ENCODE measurements around the gene SLC22A5. TPM values are rescaled to one million over a fixed set of nuclear protein-coding genes. Genes with fewer than 3 reads are reported as not detected.

The SLC22A5 gene
- total RNA-seq, 1 donor from 2014 or later, result 13.2 TPM

DNA sequence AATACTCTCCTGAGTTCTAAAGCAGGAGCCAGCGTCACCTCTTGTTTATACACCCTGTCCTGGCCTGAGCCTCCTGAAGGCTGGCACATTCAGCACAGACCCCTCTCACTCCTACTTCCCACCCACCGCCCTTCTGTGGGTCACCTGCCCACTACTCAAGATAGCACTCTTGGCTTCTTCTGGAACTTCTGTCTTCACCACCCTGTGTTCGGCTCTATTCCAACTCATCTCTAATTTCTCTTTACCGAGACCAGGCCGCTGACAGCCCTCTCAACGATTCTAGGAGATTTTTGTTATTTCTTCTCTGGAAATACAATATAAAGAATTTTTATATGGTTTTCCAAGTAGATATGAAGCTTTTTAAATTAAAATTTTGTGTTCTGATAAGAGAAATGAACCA, 63.6 kb downstream of the SLC22A5 start:
- TF ChIP-seq, protein P1, sequence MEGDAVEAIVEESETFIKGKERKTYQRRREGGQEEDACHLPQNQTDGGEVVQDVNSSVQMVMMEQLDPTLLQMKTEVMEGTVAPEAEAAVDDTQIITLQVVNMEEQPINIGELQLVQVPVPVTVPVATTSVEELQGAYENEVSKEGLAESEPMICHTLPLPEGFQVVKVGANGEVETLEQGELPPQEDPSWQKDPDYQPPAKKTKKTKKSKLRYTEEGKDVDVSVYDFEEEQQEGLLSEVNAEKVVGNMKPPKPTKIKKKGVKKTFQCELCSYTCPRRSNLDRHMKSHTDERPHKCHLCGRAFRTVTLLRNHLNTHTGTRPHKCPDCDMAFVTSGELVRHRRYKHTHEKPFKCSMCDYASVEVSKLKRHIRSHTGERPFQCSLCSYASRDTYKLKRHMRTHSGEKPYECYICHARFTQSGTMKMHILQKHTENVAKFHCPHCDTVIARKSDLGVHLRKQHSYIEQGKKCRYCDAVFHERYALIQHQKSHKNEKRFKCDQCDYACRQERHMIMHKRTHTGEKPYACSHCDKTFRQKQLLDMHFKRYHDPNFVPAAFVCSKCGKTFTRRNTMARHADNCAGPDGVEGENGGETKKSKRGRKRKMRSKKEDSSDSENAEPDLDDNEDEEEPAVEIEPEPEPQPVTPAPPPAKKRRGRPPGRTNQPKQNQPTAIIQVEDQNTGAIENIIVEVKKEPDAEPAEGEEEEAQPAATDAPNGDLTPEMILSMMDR (IDR thresholded peaks at IDR 0.05; ENCODE audit: insufficient read depth, low read length, poor library complexity, severe bottlenecking), result no peak
- H3K36me3 ChIP-seq (ENCODE audit: control insufficient read depth, insufficient read depth, low read length), result no peaks in the 10 kb centered on the region
- DNase-seq (ENCODE audit: low read depth), result no peak
- no peaks in the 10 kb centered on the region for H3K27me3 ChIP-seq (ENCODE audit: control insufficient read depth, insufficient read depth, low read length)
- H3K4me3 ChIP-seq (ENCODE audit: low read depth, low read length), result no peak overlapping the region

DNA sequence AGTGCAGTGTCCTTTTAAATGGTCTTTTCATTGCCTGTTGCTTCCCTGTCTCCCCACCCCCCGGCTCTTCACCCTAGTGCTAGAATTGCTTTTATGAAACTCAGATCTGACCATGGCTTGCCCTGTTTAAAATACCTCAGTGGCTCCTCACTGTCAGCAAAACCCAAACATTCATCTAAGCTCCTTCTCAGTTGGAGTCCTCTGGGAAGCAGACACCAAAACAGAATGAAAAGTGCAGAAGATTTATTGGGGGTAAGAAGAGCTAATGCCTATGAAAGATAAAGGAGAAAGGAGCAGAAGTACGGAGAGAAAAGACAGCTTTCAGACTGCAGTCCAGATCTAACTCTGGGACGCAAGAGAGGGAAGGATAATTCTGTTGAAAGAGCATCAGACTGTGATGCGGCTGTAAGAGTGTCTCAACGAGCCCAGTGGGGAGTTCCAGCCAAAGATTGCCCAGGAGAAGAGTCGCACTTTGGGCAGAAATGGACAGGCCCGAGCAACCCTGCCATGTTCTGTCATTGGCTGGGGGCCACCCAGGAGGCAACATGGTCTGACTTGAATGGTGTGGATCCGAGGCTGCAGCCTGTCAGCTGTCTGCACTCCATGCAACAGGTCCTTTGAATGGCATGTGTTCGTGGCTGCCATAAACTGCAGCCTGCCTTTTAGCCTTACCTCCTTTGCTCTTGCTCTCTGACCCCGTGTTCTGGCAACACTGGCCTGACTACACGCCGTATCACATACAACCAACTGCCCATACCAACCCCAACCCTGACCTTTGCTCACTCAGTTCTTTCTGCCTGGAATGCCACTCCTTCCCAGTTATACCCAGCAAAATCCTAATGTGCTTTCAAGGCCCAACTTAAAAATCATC, 65.1 kb downstream of the SLC22A5 start:
- TF ChIP-seq, protein P1 (IDR thresholded peaks at IDR 0.05; ENCODE audit: insufficient read depth, low read length, poor library complexity, severe bottlenecking), result no peak
- DNase-seq (ENCODE audit: low read depth), result no peak
- Histone ChIP-seq H3K36me3 (ENCODE audit: control insufficient read depth, insufficient read depth, low read length) (no peaks in the 10 kb centered on the region), H3K4me3 (ENCODE audit: low read depth, low read length) (no peak overlapping the region), H3K27me3 (ENCODE audit: control insufficient read depth, insufficient read depth, low read length) (no peaks in the 10 kb centered on the region)

DNA sequence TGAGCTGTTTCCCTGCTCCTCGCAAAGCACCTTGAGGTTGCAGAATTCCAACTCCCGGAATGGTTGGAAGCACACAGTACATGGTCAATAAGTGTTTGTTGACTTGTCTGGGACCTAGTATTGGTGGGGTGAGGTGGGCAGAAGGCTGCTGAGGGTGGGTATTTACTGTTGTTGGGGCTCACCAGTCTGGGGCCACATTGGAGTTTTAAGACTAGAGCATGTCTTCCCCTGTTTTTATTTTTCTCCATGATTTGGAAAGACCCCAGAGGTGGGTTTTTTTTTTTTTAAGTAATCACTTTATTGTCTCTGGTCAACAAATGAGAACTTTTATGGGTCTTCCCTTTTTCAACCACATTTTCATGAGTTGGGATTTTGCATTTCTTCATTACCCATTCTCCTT, 65.9 kb downstream of the SLC22A5 start:
- Histone ChIP-seq H3K4me3 (ENCODE audit: low read depth, low read length) (no peak overlapping the region), H3K36me3 (ENCODE audit: control insufficient read depth, insufficient read depth, low read length) (no peaks in the 10 kb centered on the region), H3K27me3 (ENCODE audit: control insufficient read depth, insufficient read depth, low read length) (no peaks in the 10 kb centered on the region)
- no peak for DNase-seq (ENCODE audit: low read depth)
- TF ChIP-seq, protein P1 (IDR thresholded peaks at IDR 0.05; ENCODE audit: insufficient read depth, low read length, poor library complexity, severe bottlenecking), result no peak

DNA sequence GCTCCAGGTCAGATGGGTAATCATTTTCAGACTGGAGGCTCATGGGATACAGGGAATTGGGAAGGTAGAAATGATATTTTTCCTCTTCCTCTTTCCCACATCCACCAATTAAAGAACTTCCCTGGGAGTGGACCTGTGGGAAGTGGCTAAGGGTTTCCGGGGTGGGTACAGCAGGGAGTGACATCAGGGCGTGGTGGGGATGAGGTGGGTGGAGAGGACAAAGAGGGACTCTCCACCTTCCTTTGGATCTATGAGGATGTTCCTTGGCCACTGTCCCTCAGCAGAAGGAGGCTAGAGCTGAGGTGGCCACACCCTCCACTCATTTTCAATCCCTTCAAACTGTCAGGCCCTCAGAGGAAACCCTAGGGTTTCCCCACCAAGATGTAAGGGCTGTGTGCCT, 66.4 kb downstream of the SLC22A5 start:
- TF ChIP-seq, protein P1 (IDR thresholded peaks at IDR 0.05; ENCODE audit: insufficient read depth, low read length, poor library complexity, severe bottlenecking), result no peak
- Histone ChIP-seq H3K27me3 (ENCODE audit: control insufficient read depth, insufficient read depth, low read length) (no peaks in the 10 kb centered on the region), H3K36me3 (ENCODE audit: control insufficient read depth, insufficient read depth, low read length) (no peaks in the 10 kb centered on the region), H3K4me3 (ENCODE audit: low read depth, low read length) (no peak overlapping the region)
- no peak for DNase-seq (ENCODE audit: low read depth)

DNA sequence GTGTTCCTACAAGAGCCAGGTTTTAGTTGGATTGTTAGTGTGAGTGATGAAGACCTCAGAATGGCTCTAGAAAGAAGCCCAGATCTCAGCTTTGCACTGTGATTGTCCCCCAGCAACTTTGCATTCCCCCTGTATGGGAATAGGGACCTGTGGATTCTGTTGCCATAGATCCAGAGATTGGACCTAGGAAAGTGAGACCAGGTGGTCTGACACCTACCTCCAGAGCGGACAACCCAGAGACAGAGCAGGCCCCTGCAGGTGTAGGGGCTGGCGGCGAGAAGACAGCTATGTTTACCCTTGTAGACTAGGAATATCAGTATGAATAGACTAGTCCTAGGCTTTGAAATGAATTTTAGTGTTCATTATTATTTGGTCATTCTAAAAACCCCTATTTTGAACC, 67.4 kb downstream of the SLC22A5 start:
- DNase-seq (ENCODE audit: low read depth), result no peak
- Histone ChIP-seq H3K4me3 (ENCODE audit: low read depth, low read length) (no peak overlapping the region), H3K36me3 (ENCODE audit: control insufficient read depth, insufficient read depth, low read length) (no peaks in the 10 kb centered on the region), H3K27me3 (ENCODE audit: control insufficient read depth, insufficient read depth, low read length) (no peaks in the 10 kb centered on the region)
- TF ChIP-seq, protein P1 (IDR thresholded peaks at IDR 0.05; ENCODE audit: insufficient read depth, low read length, poor library complexity, severe bottlenecking), result no peak
